ENCODE data around the gene HGFAC.

DNA sequence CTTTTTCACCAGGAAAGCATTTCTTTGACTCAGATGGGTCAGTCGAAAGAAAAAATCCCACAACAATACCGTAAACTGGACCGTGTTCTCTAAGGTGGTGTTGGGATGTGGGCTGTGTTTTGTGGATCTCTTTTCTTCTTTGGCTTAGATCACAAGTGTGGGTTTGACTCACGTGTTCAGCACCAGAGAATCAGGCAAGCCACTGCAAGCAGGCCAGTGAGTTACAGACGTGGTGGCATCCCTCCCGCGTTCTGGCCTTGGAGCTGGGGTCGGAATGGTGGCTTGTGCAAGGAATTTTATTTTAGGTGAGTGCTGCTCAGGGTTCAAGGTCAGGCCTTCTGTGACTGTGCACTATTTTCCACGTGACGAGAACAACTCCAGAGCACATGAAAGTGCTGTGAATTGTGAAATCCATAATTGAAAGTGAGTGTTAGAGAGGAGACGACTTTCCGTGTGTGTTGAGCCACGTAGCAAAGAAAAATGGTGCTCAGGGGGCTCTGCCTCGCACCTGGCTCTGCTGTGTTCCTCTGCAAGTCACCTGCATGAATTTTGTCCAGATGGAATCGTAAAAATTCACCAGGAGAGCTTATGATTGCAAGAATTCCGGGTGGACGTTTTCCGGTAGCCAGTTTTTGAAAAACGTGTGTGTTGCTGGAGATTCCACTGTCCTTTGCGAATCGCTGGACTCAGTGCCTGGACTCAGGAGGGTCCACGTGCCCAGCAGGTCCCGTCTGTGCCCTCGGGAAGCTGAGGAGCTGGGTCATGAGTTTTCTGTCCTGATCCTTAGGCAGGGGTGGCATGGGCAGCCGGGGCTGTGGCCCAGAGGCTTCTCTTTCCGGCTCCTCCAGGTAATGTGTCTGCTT is 33.6 kb upstream of the HGFAC start:
- TF ChIP-seq CTCF (IDR thresholded peaks at IDR 0.05), result no peak
- no peak for TF ChIP-seq EZH2 (IDR thresholded peaks at IDR 0.05)
